Lower lobe of right lung (tissue), 2 donors: ENCODE results near the gene TNIK. TPM values are rescaled to one million over a fixed set of nuclear protein-coding genes. Genes with fewer than 3 reads are reported as not detected.

Experiments
- ATAC-seq, 2 donors: fragments of 200-7000 bp; cut with Tn5 transposase; one replicate each; pipeline ENCODE4 v1.9.1; 2020 to 2022; ENCODE audit warnings: mild to moderate bottlenecking in 2 of 2, moderate library complexity in 2 of 2
- DNase-seq: peaks from one replicate; pipeline ENCODE4 v3.0.0-alpha.2; 2020
- H3K27ac ChIP-seq: fragments of 200-600 bp; one replicate; pipeline ENCODE4 v1.8.0; 2022
- H3K27me3 ChIP-seq: fragments of 200-600 bp; one replicate; pipeline ENCODE4 v1.8.0; 2022; ENCODE audit warnings: low read depth
- H3K36me3 ChIP-seq: fragments of 200-600 bp; one replicate; pipeline ENCODE4 v1.8.0; 2022; ENCODE audit warnings: mild to moderate bottlenecking
- H3K4me1 ChIP-seq: fragments of 200-600 bp; one replicate; pipeline ENCODE4 v1.8.0; 2022
- H3K4me3 ChIP-seq: fragments of 200-600 bp; one replicate; pipeline ENCODE4 v1.8.0; 2022; ENCODE audit warnings: mild to moderate bottlenecking
- H3K9me3 ChIP-seq: fragments of 200-600 bp; one replicate; pipeline ENCODE4 v1.8.0; 2022
- intact Hi-C: fragments of 100-400 bp; cut with DNase I; formaldehyde crosslinking; loops from one replicate; pipeline ENCODE4 v1.11.0; 2022
- total RNA-seq: library from RNA; stranded (reverse); fragmentation: NEBNext Ultra II Directional; extraction: Animal tissue kit (Norgen Biotek cat#: 25700); gene quantifications from one replicate; pipeline ENCODE4 v1.2.1, GENCODE V29; 2021
- TF ChIP-seq, protein P1 (sequence below): fragments of 200-600 bp; IDR thresholded peaks from one replicate; pipeline ENCODE4 v1.8.0; 2022; ENCODE audit warnings: antibody characterized with exemption, mild to moderate bottlenecking
- donor health status: DM: no; HTN: yes; CAD: no; lungs with severe emphysema.

The TNIK gene
- total RNA-seq, 1 donor from 2014 or later, result 29.3 TPM

DNA sequence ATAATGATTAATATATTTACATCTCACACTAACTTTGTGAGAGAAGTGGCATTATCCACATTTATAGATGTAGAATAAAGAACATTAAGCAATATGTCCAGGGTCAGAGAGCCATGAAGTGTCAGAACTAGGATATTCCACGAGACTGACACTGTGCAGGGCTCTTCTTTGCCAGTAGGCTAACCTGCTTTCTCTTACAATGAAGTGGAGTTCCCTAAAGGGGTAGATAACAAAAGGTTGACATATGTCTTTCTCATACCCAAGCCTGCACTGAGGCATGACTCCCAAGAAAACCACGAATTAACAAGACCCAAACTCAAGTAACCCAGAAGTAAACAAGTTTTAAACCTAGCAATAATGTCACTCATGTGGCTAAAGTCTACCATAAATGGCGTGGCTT is 242.1 kb downstream of the TNIK start:
- Histone ChIP-seq H3K4me3 (no peak overlapping the region), H3K27ac (no peak overlapping the region), H3K27me3 (no peaks in the 10 kb centered on the region), H3K9me3 (no peaks in the 10 kb centered on the region), H3K36me3 (no peaks in the 10 kb centered on the region), H3K4me1 (no peaks in the 10 kb centered on the region)
- TF ChIP-seq, protein P1, sequence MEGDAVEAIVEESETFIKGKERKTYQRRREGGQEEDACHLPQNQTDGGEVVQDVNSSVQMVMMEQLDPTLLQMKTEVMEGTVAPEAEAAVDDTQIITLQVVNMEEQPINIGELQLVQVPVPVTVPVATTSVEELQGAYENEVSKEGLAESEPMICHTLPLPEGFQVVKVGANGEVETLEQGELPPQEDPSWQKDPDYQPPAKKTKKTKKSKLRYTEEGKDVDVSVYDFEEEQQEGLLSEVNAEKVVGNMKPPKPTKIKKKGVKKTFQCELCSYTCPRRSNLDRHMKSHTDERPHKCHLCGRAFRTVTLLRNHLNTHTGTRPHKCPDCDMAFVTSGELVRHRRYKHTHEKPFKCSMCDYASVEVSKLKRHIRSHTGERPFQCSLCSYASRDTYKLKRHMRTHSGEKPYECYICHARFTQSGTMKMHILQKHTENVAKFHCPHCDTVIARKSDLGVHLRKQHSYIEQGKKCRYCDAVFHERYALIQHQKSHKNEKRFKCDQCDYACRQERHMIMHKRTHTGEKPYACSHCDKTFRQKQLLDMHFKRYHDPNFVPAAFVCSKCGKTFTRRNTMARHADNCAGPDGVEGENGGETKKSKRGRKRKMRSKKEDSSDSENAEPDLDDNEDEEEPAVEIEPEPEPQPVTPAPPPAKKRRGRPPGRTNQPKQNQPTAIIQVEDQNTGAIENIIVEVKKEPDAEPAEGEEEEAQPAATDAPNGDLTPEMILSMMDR, result no peak
- DNase-seq (no peak), ATAC-seq (no peak)
- intact Hi-C loops, result no loop called here

GRCh38 chr3:171213907-171214306 is 246.3 kb downstream of the TNIK start:
- intact Hi-C loops, result no loop called here

GRCh38 chr3:171213178-171213577 is 247.0 kb downstream of the TNIK start:
- DNase-seq, result no peak
- intact Hi-C loops, result no loop called here

More at GRCh38 chr3:171213907-171214306, 246.3 kb downstream of the TNIK start:
- no peak for ATAC-seq
- Histone ChIP-seq H3K9me3 (no peaks in the 10 kb centered on the region), H3K27ac (no peak overlapping the region), H3K36me3 (peaks cover 4% of the 10 kb centered on the region), H3K4me1 (no peaks in the 10 kb centered on the region), H3K27me3 (no peaks in the 10 kb centered on the region), H3K4me3 (no peak overlapping the region)
- DNase-seq, result no peak
- TF ChIP-seq, protein P1, result no peak

DNA sequence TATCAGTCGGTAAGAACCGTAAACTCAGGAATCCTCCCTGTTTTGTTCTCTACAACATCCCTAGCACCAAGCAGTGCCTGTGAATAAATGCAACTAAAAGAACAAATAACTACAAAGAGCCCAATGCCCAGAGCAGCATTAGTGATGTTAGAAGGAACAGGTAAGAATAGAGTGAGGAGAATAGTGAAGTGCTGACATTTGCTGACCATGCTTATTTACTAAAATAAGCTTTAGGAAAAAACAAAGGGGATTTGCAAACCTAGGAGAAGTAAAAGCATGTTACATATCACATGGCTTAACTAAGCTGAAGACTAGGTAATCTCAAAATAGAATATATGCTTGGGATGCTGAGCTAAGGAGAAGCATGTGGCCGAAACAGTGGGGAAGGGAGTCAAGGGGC is 247.6 kb downstream of the TNIK start:
- Histone ChIP-seq H3K4me3 (no peak overlapping the region), H3K9me3 (no peaks in the 10 kb centered on the region), H3K27ac (no peak overlapping the region), H3K36me3 (peaks cover 4% of the 10 kb centered on the region), H3K4me1 (no peaks in the 10 kb centered on the region), H3K27me3 (no peaks in the 10 kb centered on the region)
- TF ChIP-seq, protein P1, result no peak
- no peak for DNase-seq
- intact Hi-C loops, result no loop called here
- no peak for ATAC-seq

More at GRCh38 chr3:171213178-171213577, 247.0 kb downstream of the TNIK start:
- H3K27ac ChIP-seq, result no peak overlapping the region
- TF ChIP-seq, protein P1, result no peak
- no peaks in the 10 kb centered on the region for H3K27me3 ChIP-seq
- peaks cover 4% of the 10 kb centered on the region for H3K36me3 ChIP-seq
- no peak overlapping the region for H3K4me3 ChIP-seq
- ATAC-seq, result no peak
- no peaks in the 10 kb centered on the region for H3K9me3 ChIP-seq
- no peaks in the 10 kb centered on the region for H3K4me1 ChIP-seq

DNA sequence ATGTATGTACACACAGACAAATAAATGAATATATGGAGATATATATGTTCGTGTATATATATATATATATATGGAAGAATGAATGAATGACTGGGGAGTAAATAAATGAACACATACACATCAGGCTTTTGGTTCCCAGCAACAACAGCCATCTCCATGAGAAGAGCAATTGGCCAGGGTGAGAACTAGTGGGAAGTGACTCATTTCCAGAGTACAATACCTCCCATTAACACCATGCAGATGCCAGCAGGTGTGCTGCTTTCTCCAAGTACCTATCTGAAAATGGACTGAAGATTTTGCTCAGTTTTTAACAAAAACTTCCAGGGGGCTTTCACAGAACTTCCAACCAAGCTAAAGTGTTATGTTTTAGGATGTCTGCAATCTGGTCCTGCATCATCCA is 253.9 kb downstream of the TNIK start:
- H3K4me1 ChIP-seq, result no peaks in the 10 kb centered on the region
- peaks cover 4% of the 10 kb centered on the region for H3K36me3 ChIP-seq
- intact Hi-C loops, result no loop called here
- TF ChIP-seq, protein P1, result no peak
- DNase-seq, result no peak
- no peak overlapping the region for H3K4me3 ChIP-seq
- no peaks in the 10 kb centered on the region for H3K27me3 ChIP-seq
- no peak overlapping the region for H3K27ac ChIP-seq
- no peaks in the 10 kb centered on the region for H3K9me3 ChIP-seq
- no peak for ATAC-seq

DNA sequence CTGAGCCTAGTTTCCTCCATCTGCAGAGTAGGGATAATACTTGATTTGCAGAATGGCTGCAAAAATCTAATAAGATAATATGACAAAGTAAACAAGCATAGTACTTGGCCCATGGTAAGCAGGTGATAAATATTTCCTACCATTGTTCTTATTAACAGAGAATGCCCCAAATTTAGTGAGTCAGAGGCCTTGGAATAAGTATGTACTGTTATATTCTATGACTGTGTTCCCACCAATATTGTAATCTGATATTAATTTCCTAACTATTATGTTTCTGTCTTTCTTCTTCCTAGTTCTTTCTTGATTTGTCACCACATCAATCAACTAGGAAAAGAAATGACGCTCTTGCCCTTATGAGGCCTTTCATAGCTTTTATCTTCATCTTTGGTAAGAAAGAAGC is 255.3 kb downstream of the TNIK start:
- Histone ChIP-seq H3K4me1 (no peaks in the 10 kb centered on the region), H3K4me3 (no peak overlapping the region), H3K27ac (no peak overlapping the region), H3K27me3 (no peaks in the 10 kb centered on the region), H3K9me3 (no peaks in the 10 kb centered on the region), H3K36me3 (no peaks in the 10 kb centered on the region)
- ATAC-seq (no peak), DNase-seq (no peak)
- TF ChIP-seq, protein P1, result no peak
- intact Hi-C loops, result no loop called here
